HG03571 (cell line): Measurements from ENCODE around the gene ENOPH1.
"Not testable (repeated sequence)": the region's sequence is repeated elsewhere in the genome, so short reads cannot be mapped to it uniquely, and the experiment has no call there.

ENCODE experiments used
- ATAC-seq: cut with Tn5 transposase; IDR thresholded peaks from one replicate; pipeline ENCODE4 v1.9.1; 2021; ENCODE audit not compliant: unreplicated experiment

ENOPH1 gene

GRCh38 chr4:82430193-82430963, at the start of gene ENOPH1, which contains the start of gene HNRNPDL:
ENOPH1 (plus strand) TSS chr4:82430590; CDS start chr4:82430830, 240 bp downstream.
HNRNPDL (minus strand) TSS chr4:82430462; CDS start chr4:82429690, 772 bp downstream.
- ATAC-seq, result peak; percentile 61

GRCh38 chr4:82380831-82381230, 49.6 kb upstream of the ENOPH1 start:
- no peak for ATAC-seq

GRCh38 chr4:82381235-82381634, 49.2 kb upstream of the ENOPH1 start:
- no peak for ATAC-seq

- no peak for ATAC-seq
Measured at GRCh38 chr4:82381661-82382296, 48.6 kb upstream of the ENOPH1 start.

GRCh38 chr4:82382751-82383150, 47.6 kb upstream of the ENOPH1 start:
- ATAC-seq, result no peak

GRCh38 chr4:82386312-82386711, 44.1 kb upstream of the ENOPH1 start:
- not testable (repeated sequence) for ATAC-seq

- ATAC-seq, result no peak
Measured at GRCh38 chr4:82388405-82388804, 42.0 kb upstream of the ENOPH1 start.

- not testable (repeated sequence) for ATAC-seq
Measured at GRCh38 chr4:82390061-82390460, 40.3 kb upstream of the ENOPH1 start.

GRCh38 chr4:82394896-82395295, 35.5 kb upstream of the ENOPH1 start:
- no peak for ATAC-seq

GRCh38 chr4:82397527-82397926, 32.9 kb upstream of the ENOPH1 start:
- no peak for ATAC-seq

- no peak for ATAC-seq
Measured at GRCh38 chr4:82398263-82398662, 32.1 kb upstream of the ENOPH1 start.

- no peak for ATAC-seq
Measured at GRCh38 chr4:82401600-82401999, 28.8 kb upstream of the ENOPH1 start.

- ATAC-seq, result no peak
Measured at GRCh38 chr4:82402196-82402775, 28.1 kb upstream of the ENOPH1 start.

GRCh38 chr4:82403725-82404124, 26.7 kb upstream of the ENOPH1 start:
- ATAC-seq, result no peak

- not testable (repeated sequence) for ATAC-seq
Measured at GRCh38 chr4:82415061-82415460, 15.3 kb upstream of the ENOPH1 start.

GRCh38 chr4:82415922-82416365, 14.4 kb upstream of the ENOPH1 start:
- ATAC-seq, result no peak

- no peak for ATAC-seq
Measured at GRCh38 chr4:82419451-82419850, 10.9 kb upstream of the ENOPH1 start.

- ATAC-seq, result no peak
Measured at GRCh38 chr4:82421796-82422560, 8.4 kb upstream of the ENOPH1 start.

GRCh38 chr4:82422616-82423015, 7.8 kb upstream of the ENOPH1 start:
- ATAC-seq, result no peak

GRCh38 chr4:82423245-82424054, 6.9 kb upstream of the ENOPH1 start:
- no peak for ATAC-seq
